B cell (primary cell): ENCODE data around the gene PHF12. TPM values are rescaled to one million over a fixed set of nuclear protein-coding genes. Genes with fewer than 3 reads are reported as not detected.

Experiments used
- ATAC-seq: fragments of 200-7000 bp; cut with Tn5 transposase; one replicate; pipeline ENCODE4 v1.10.0; 2021; ENCODE audit warnings: low read depth, mild to moderate bottlenecking, moderate number of reproducible peaks, moderate library complexity
- CTCF ChIA-PET: fragments of 350-600 bp; sonication (Branson Sonifier 250); formaldehyde crosslinking; loops from one replicate; lab custom pipeline; 2021; ENCODE audit warnings: antibody characterized with exemption, inconsistent platforms; lab: Charles Lee
- POLR2A ChIA-PET: fragments of 350-600 bp; sonication (Branson Sonifier 250); formaldehyde crosslinking; loops from one replicate; lab custom pipeline; 2021; ENCODE audit warnings: antibody characterized with exemption; lab: Charles Lee
- DNase-seq: peaks from one replicate; pipeline ENCODE4 v3.0.0; 2013
- H2AFZ ChIP-seq: 2 replicates; pipeline ENCODE4 v1.6.1; 2012; ENCODE audit warnings: mild to moderate bottlenecking, low read depth, low read length; ENCODE audit not compliant: insufficient read depth, poor library complexity, severe bottlenecking
- H3K27ac ChIP-seq, 2 donors: 1 replicate in 1 of 2; 2 replicates in 1 of 2; pipeline ENCODE4 v1.5.1; 2012 to 2013; ENCODE audit warnings: low read length in 2 of 2, mild to moderate bottlenecking in 2 of 2, moderate library complexity in 1 of 2
- H3K27me3 ChIP-seq, 4 experiments: fragments of 200-600 bp in 1 of 4; sonication (generic) in 1 of 4; replicated peaks in 1 of 4; 1 replicate in 2 of 4; 2 replicates in 2 of 4; pipeline versions ENCODE4 v1.6.1 to v1.7.0; 2013 to 2016; ENCODE audit warnings: low read length in 3 of 4, mild to moderate bottlenecking in 2 of 4, mixed read lengths in 1 of 4, moderate library complexity in 1 of 4; ENCODE audit not compliant: insufficient read depth in 4 of 4, control insufficient read depth in 3 of 4; ENCODE audit errors: control extremely low read depth in 1 of 4
- H3K36me3 ChIP-seq, 2 experiments: replicated peaks in 1 of 2; 1 replicate in 1 of 2; 2 replicates in 1 of 2; pipeline versions ENCODE4 v1.6.1 to v1.7.1; 2013; ENCODE audit warnings: low read length in 1 of 2; ENCODE audit not compliant: insufficient read depth in 2 of 2, control insufficient read depth in 1 of 2; ENCODE audit errors: control extremely low read depth in 1 of 2, extremely low read depth in 1 of 2
- H3K4me1 ChIP-seq, 2 donors: fragments of 200-600 bp in 1 of 2; sonication (generic) in 1 of 2; 1 replicate in 1 of 2; 2 replicates in 1 of 2; pipeline versions ENCODE4 v1.5.1 to v1.6.1; 2013 to 2017; ENCODE audit warnings: low read length in 2 of 2; ENCODE audit not compliant: control insufficient read depth in 2 of 2, insufficient read depth in 2 of 2
- H3K4me2 ChIP-seq: replicated peaks from 2 replicates; pipeline ENCODE3; 2012; ENCODE audit warnings: mild to moderate bottlenecking, low read depth, low read length; ENCODE audit not compliant: poor library complexity, severe bottlenecking
- H3K4me3 ChIP-seq, 5 experiments: fragments of 200-600 bp in 1 of 5; sonication (generic) in 1 of 5; 1 replicate in 3 of 5; 2 replicates in 2 of 5; pipeline versions ENCODE4 v1.5.1 to v1.7.0; 2011 to 2016; ENCODE audit warnings: low read length in 4 of 5, mild to moderate bottlenecking in 4 of 5, low read depth in 2 of 5, control low read depth in 1 of 5, moderate library complexity in 1 of 5; ENCODE audit not compliant: insufficient read depth in 1 of 5; ENCODE audit errors: control extremely low read depth in 1 of 5, extremely low read depth in 1 of 5
- H3K79me2 ChIP-seq: fragments of 200-600 bp; sonication (generic); one replicate; pipeline ENCODE4 v1.6.0; 2016; ENCODE audit warnings: low read length; ENCODE audit not compliant: control insufficient read depth, insufficient read depth
- H3K9ac ChIP-seq: fragments of 200-600 bp; sonication (generic); 2 replicates; pipeline ENCODE4 v1.6.1; 2017; ENCODE audit warnings: mild to moderate bottlenecking, low read length, moderate library complexity
- H3K9me3 ChIP-seq, 3 donors: one replicate each; pipeline versions ENCODE4 v1.6.1 to v1.7.1; 2013; ENCODE audit warnings: low read length in 2 of 3; ENCODE audit not compliant: control insufficient read depth in 2 of 3, insufficient read depth in 1 of 3; ENCODE audit errors: control extremely low read depth in 1 of 3
- H4K20me1 ChIP-seq: 2 replicates; pipeline ENCODE4 v1.6.0; 2012; ENCODE audit warnings: mild to moderate bottlenecking, low read length; ENCODE audit not compliant: insufficient read depth, control insufficient read depth, poor library complexity, severe bottlenecking
- H3K27ac Mint-ChIP-seq: one replicate; pipeline ENCODE4 v1.8.0; 2021; ENCODE audit warnings: mixed read lengths
- H3K27me3 Mint-ChIP-seq: one replicate; pipeline ENCODE4 v1.8.0; 2021; ENCODE audit warnings: mixed read lengths
- H3K4me1 Mint-ChIP-seq: one replicate; pipeline ENCODE4 v1.8.0; 2021; ENCODE audit warnings: mixed read lengths
- H3K4me3 Mint-ChIP-seq: one replicate; pipeline ENCODE4 v1.8.0; 2021; ENCODE audit warnings: mixed read lengths
- H3K9me3 Mint-ChIP-seq: one replicate; pipeline ENCODE4 v1.8.0; 2022; ENCODE audit warnings: mixed read lengths; ENCODE audit not compliant: insufficient read depth
- EZH2 ChIP-seq: IDR thresholded peaks from 2 replicates; pipeline ENCODE4 v1.6.1; 2012; ENCODE audit warnings: borderline replicate concordance, low read depth, mild to moderate bottlenecking, moderate library complexity, low read length; ENCODE audit not compliant: insufficient read depth, poor library complexity, severe bottlenecking
- WGBS: methylation state at CpG from one replicate; pipeline ENCODE4 v1.1.5; 2013; ENCODE audit warnings: missing lambda C conversion rate; ENCODE audit not compliant: insufficient coverage; 5-methylcytosine and 5-hydroxymethylcytosine counted together
- intact Hi-C: fragments of 100-400 bp; cut with micrococcal nuclease; formaldehyde crosslinking; loops from one replicate; pipeline ENCODE4 v1.10.0; 2022
- polyA plus RNA-seq: library from polyadenylated mRNA; depleted of rRNA; stranded (reverse); fragments of >200 nt; gene quantifications from 2 replicates; pipeline ENCODE4 v1.2.3, GENCODE V29; 2012
- total RNA-seq, 2 donors: library from RNA; stranded (reverse); fragments of 120-200 nt in 1 of 2; gene quantifications; 1 replicate in 1 of 2; 2 replicates in 1 of 2; pipeline versions ENCODE4 v1.2.3 to v1.2.4, GENCODE V29; 2013 to 2022
- TF ChIP-seq, protein P1 (sequence below): fragments of 200-600 bp; IDR thresholded peaks from one replicate; pipeline ENCODE4 v1.8.0; 2022; ENCODE audit warnings: antibody characterized with exemption, mild to moderate bottlenecking

PHF12 gene
- total and polyA plus RNA-seq, 2 donors (not counting 1 experiment from before 2014, with no cell fraction given), result 116 to 140 TPM

DNA sequence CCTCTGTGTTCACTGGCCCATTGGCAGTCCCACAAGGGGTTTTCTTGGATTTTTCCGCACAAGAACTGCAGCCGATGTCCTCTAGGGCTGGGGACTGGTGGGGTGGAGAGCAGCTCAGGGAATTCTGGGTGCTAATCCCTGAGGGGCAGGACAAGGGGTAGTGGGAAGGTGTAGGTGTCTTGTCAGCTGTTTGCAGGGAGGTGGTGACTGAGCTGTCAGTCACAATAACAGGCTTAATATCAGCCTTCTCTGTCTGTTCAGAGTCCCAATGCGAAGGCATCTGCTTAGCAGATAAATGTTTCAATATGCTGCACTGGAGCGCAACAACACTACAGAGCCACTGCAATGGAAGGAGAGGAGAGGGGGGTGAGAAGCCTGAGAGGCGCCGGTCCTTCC, 38.4 kb downstream of the PHF12 start:
- Histone ChIP-seq H3K9me3 (no peaks in the 10 kb centered on the region), H2AFZ (no peak overlapping the region), H4K20me1 (peaks cover 15% of the 10 kb centered on the region), H3K27me3 (no peaks in the 10 kb centered on the region), H3K4me1 (no peaks in the 10 kb centered on the region), H3K27ac (no peak overlapping the region), H3K4me3 (no peak overlapping the region), H3K36me3 (peaks cover 9 to 96% of the 10 kb centered on the region in 2 experiments), H3K79me2 (peaks cover 3% of the 10 kb centered on the region), H3K4me2 (no peak overlapping the region), H3K9ac (no peak overlapping the region)
- TF ChIP-seq EZH2, result no peak
- TF ChIP-seq, protein P1, sequence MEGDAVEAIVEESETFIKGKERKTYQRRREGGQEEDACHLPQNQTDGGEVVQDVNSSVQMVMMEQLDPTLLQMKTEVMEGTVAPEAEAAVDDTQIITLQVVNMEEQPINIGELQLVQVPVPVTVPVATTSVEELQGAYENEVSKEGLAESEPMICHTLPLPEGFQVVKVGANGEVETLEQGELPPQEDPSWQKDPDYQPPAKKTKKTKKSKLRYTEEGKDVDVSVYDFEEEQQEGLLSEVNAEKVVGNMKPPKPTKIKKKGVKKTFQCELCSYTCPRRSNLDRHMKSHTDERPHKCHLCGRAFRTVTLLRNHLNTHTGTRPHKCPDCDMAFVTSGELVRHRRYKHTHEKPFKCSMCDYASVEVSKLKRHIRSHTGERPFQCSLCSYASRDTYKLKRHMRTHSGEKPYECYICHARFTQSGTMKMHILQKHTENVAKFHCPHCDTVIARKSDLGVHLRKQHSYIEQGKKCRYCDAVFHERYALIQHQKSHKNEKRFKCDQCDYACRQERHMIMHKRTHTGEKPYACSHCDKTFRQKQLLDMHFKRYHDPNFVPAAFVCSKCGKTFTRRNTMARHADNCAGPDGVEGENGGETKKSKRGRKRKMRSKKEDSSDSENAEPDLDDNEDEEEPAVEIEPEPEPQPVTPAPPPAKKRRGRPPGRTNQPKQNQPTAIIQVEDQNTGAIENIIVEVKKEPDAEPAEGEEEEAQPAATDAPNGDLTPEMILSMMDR, result no peak
- no peaks in the 10 kb centered on the region for H3K9me3 Mint-ChIP-seq
- no peaks in the 10 kb centered on the region for H3K27me3 Mint-ChIP-seq
- H3K27ac Mint-ChIP-seq, result no peak overlapping the region
- H3K4me3 Mint-ChIP-seq, result no peak overlapping the region
- ChIA-PET POLR2A (interaction anchor here (0.5 kb wide), 1 partner anchor 70 kb away, joined by 4 read pairs; the partner anchor contains the start of gene FAM222B), CTCF (interaction anchor here (0.8 to 8.9 kb wide), 6 partner anchors 40 to 186 kb away, joined by 3 to 91 read pairs (median 4); partner anchors contain the start of genes NEK8 and TLCD1)
- 98% methylated on average over 4 of the region's 6 CpGs for WGBS
- H3K4me1 Mint-ChIP-seq, result no peaks in the 10 kb centered on the region
- intact Hi-C loops, result no loop called here
- ATAC-seq (no peak), DNase-seq (no peak)

DNA sequence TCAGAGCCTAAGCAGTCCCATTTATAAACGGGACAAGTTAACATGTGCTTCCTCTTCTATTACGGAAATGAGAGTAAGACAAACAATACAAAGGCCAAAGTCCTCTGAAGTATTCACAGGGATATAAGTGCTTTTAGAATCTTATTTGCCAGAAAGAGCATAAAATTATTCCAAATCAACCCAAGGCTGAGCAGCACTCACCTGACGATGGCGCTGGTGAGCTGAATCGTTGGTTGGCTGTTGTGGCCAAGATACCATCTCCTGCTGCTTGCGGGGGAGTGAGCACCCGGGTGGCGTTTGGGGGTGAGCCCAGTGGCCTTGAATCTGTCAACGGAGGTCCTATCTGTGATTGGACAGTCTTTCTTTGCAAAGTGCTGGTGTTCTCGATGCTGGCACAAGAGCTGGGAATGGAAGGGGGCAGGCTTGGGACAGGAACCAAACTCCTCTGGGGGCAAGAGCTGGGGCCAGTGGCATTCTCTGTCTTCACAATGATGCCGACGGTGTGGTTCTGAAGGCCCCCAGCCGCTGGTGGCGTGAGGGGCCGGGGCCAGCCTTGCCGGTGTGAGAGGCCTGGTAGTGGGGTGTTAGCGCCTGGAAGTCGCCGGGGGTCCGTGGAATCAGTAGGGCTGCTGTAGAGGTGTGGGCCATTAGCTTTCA, 38.9 kb downstream of the PHF12 start:
- ChIA-PET POLR2A (interaction anchor here (0.5 kb wide), 1 partner anchor 70 kb away, joined by 4 read pairs; the partner anchor contains the start of gene FAM222B), CTCF (interaction anchor here (0.8 to 8.9 kb wide), 5 partner anchors 40 to 186 kb away, joined by 3 to 91 read pairs (median 3); no protein-coding TSS in a partner anchor)
- Mint-ChIP-seq H3K27me3 (no peaks in the 10 kb centered on the region), H3K27ac (no peak overlapping the region), H3K4me3 (no peak overlapping the region), H3K9me3 (no peaks in the 10 kb centered on the region), H3K4me1 (no peaks in the 10 kb centered on the region)
- H4K20me1 ChIP-seq, result peaks cover 15% of the 10 kb centered on the region
- no peak overlapping the region for H3K9ac ChIP-seq
- WGBS, result 95% methylated on average over 17 of the region's 20 CpGs
- H3K4me1 ChIP-seq, result no peaks in the 10 kb centered on the region
- H3K79me2 ChIP-seq, result peaks cover 3% of the 10 kb centered on the region
- H3K9me3 ChIP-seq, result no peaks in the 10 kb centered on the region
- no peak overlapping the region for H3K4me2 ChIP-seq
- ATAC-seq (no peak), DNase-seq (no peak)
- no peaks in the 10 kb centered on the region for H3K27me3 ChIP-seq
- no peak overlapping the region for H2AFZ ChIP-seq
- intact Hi-C loops, result no loop called here
- TF ChIP-seq, protein P1, result no peak
- no peak for TF ChIP-seq EZH2
- H3K4me3 ChIP-seq, result no peak overlapping the region
- H3K27ac ChIP-seq, result no peak overlapping the region
- peaks cover 9 to 96% of the 10 kb centered on the region in 2 experiments for H3K36me3 ChIP-seq
